IMR-90 (cell line): ENCODE data around the gene AP2A1. TPM values are rescaled to one million over a fixed set of nuclear protein-coding genes. Genes with fewer than 3 reads are reported as not detected.

Source experiments
- ATAC-seq: fragments of 200-7000 bp; cut with Tn5 transposase; 2 replicates; pipeline ENCODE4 v1.9.1; 2020; ENCODE audit warnings: low read depth, mild to moderate bottlenecking, moderate library complexity
- BruUV-seq: library from RNA; stranded (reverse); fragments of 400-500 nt; replicated peaks from 2 replicates; lab custom pipeline; 2021; lab: Mats Ljungman, UMichigan
- CTCF ChIA-PET: fragments of 300-600 bp; formaldehyde crosslinking; extraction: SDS; loops from one replicate; lab custom pipeline; 2021; ENCODE audit warnings: antibody characterized with exemption; lab: Yijun Ruan, JAX
- POLR2A ChIA-PET: fragments of 300-600 bp; sonication (Branson Sonifier 250); formaldehyde crosslinking; loops from one replicate; lab custom pipeline; 2022; ENCODE audit warnings: antibody characterized with exemption; ENCODE audit not compliant: unreplicated experiment; lab: Charles Lee
- DNase-seq: peaks from one replicate; pipeline ENCODE4 v3.0.0; 2013
- H2AFZ ChIP-seq: replicated peaks from 2 replicates; pipeline ENCODE3; 2013; ENCODE audit warnings: low read length, mild to moderate bottlenecking; ENCODE audit not compliant: poor library complexity
- H2AK5ac ChIP-seq: 2 replicates; pipeline ENCODE4 v1.6.1; 2013; ENCODE audit warnings: low read depth, low read length, inconsistent platforms
- H2AK9ac ChIP-seq: replicated peaks from 2 replicates; pipeline ENCODE3; 2013; ENCODE audit warnings: mild to moderate bottlenecking, low read depth, low read length, moderate library complexity; ENCODE audit not compliant: poor library complexity
- H2BK120ac ChIP-seq: 2 replicates; pipeline ENCODE4 v1.6.1; 2013; ENCODE audit warnings: low read depth, low read length, inconsistent platforms
- H2BK15ac ChIP-seq: 3 replicates; pipeline ENCODE4 v1.6.1; 2013; ENCODE audit warnings: low read depth, low read length, inconsistent platforms
- H2BK20ac ChIP-seq: 2 replicates; pipeline ENCODE4 v1.6.1; 2013; ENCODE audit warnings: low read depth, mild to moderate bottlenecking, inconsistent platforms, low read length, moderate library complexity
- H2BK5ac ChIP-seq: 2 replicates; pipeline ENCODE4 v1.6.1; 2013; ENCODE audit warnings: mild to moderate bottlenecking, low read depth, low read length, inconsistent platforms; ENCODE audit not compliant: poor library complexity, severe bottlenecking
- H3K14ac ChIP-seq: replicated peaks from 2 replicates; pipeline ENCODE4 v1.6.1; 2013; ENCODE audit warnings: low read depth, low read length, inconsistent platforms
- H3K18ac ChIP-seq: 2 replicates; pipeline ENCODE4 v1.6.1; 2013; ENCODE audit warnings: low read depth, low read length, control low read depth
- H3K23ac ChIP-seq: 2 replicates; pipeline ENCODE4 v1.6.1; 2013; ENCODE audit warnings: low read depth, low read length, inconsistent platforms
- H3K27ac ChIP-seq: 2 replicates; pipeline ENCODE4 v1.5.1; 2013; ENCODE audit warnings: mild to moderate bottlenecking, control low read depth, low read length; ENCODE audit not compliant: insufficient read depth
- H3K27me3 ChIP-seq: 2 replicates; pipeline ENCODE4 v1.6.1; 2013; ENCODE audit warnings: low read length; ENCODE audit not compliant: control insufficient read depth, insufficient read depth
- H3K36me3 ChIP-seq: 2 replicates; pipeline ENCODE4 v1.6.1; 2013; ENCODE audit warnings: low read length, mixed read lengths; ENCODE audit not compliant: control insufficient read depth, insufficient read depth
- H3K4ac ChIP-seq: 2 replicates; pipeline ENCODE4 v1.6.1; 2013; ENCODE audit warnings: low read depth, low read length, inconsistent platforms
- H3K4me1 ChIP-seq: 2 replicates; pipeline ENCODE4 v1.6.1; 2013; ENCODE audit warnings: low read length, mixed read lengths; ENCODE audit not compliant: control insufficient read depth, insufficient read depth
- H3K4me2 ChIP-seq: 2 replicates; pipeline ENCODE4 v1.6.1; 2013; ENCODE audit warnings: low read depth, mild to moderate bottlenecking, control low read depth, low read length, moderate library complexity
- H3K4me3 ChIP-seq: 2 replicates; pipeline ENCODE4 v1.5.1; 2013; ENCODE audit warnings: low read depth, mild to moderate bottlenecking, control low read depth, low read length, moderate library complexity; ENCODE audit not compliant: insufficient read depth
- H3K56ac ChIP-seq: 2 replicates; pipeline ENCODE4 v1.6.1; 2013; ENCODE audit warnings: low read length, inconsistent platforms; ENCODE audit not compliant: insufficient read depth; ENCODE audit errors: extremely low read depth
- H3K79me1 ChIP-seq, 2 experiments: 2 replicates each; pipeline ENCODE4 v1.6.1; 2013; ENCODE audit warnings: low read length in 2 of 2, inconsistent platforms in 1 of 2, low read depth in 1 of 2
- H3K9ac ChIP-seq: 2 replicates; pipeline ENCODE4 v1.6.1; 2013; ENCODE audit warnings: low read depth, low read length, control low read depth
- H3K9me1 ChIP-seq: 2 replicates; pipeline ENCODE4 v1.6.1; 2013; ENCODE audit warnings: low read length, inconsistent platforms; ENCODE audit not compliant: insufficient read depth
- H3K9me3 ChIP-seq: 2 replicates; pipeline ENCODE4 v1.6.1; 2013; ENCODE audit warnings: low read length; ENCODE audit not compliant: control insufficient read depth, insufficient read depth
- H4K20me1 ChIP-seq: 2 replicates; pipeline ENCODE4 v1.6.1; 2013; ENCODE audit warnings: low read length, inconsistent platforms; ENCODE audit not compliant: insufficient read depth
- H4K5ac ChIP-seq: 2 replicates; pipeline ENCODE4 v1.6.1; 2013; ENCODE audit warnings: mild to moderate bottlenecking, low read depth, low read length, control low read depth
- H4K8ac ChIP-seq, 2 experiments: 2 replicates each; pipeline ENCODE4 v1.6.1; 2013; ENCODE audit warnings: low read depth in 2 of 2, low read length in 2 of 2, control low read depth in 1 of 2, inconsistent platforms in 1 of 2
- H4K91ac ChIP-seq: 2 replicates; pipeline ENCODE4 v1.6.1; 2013; ENCODE audit warnings: low read depth, low read length, inconsistent platforms; ENCODE audit not compliant: insufficient read depth
- BHLHE40 ChIP-seq: fragments of 150-350 bp; IDR thresholded peaks from 2 replicates; pipeline ENCODE4 v1.6.1; 2016; ENCODE audit warnings: mild to moderate bottlenecking, low read depth, low read length
- CEBPB ChIP-seq: IDR thresholded peaks from 2 replicates; pipeline ENCODE4 v1.6.1; 2012; ENCODE audit warnings: low read depth, low read length, improper control_type of control experiment
- CHD1 ChIP-seq: IDR thresholded peaks from 2 replicates; pipeline ENCODE4 v1.6.1; 2012; ENCODE audit warnings: low read depth, low read length, improper control_type of control experiment
- CTCF ChIP-seq: conservative IDR thresholded peaks from 2 replicates; pipeline ENCODE4 v1.5.1; 2012; ENCODE audit warnings: mild to moderate bottlenecking, low read depth, low read length, improper control_type of control experiment
- FOS ChIP-seq: fragments of 150-350 bp; IDR thresholded peaks from 2 replicates; pipeline ENCODE4 v1.6.1; 2016; ENCODE audit warnings: low read depth, low read length
- MAFK ChIP-seq: IDR thresholded peaks from 2 replicates; pipeline ENCODE4 v1.6.1; 2012; ENCODE audit warnings: low read depth, low read length, improper control_type of control experiment
- MAZ ChIP-seq: IDR thresholded peaks from 2 replicates; pipeline ENCODE4 v1.6.1; 2012; ENCODE audit warnings: low read depth, mild to moderate bottlenecking, low read length, improper control_type of control experiment, moderate library complexity, borderline replicate concordance
- MXI1 ChIP-seq: IDR thresholded peaks from 2 replicates; pipeline ENCODE4 v1.6.1; 2012; ENCODE audit warnings: low read depth, mild to moderate bottlenecking, low read length, moderate library complexity, borderline replicate concordance
- NFE2L2 ChIP-seq: fragments of 150-350 bp; IDR thresholded peaks from 2 replicates; pipeline ENCODE4 v1.6.1; 2016; ENCODE audit warnings: low read depth, mild to moderate bottlenecking, low read length
- POLR2A ChIP-seq: IDR thresholded peaks from 2 replicates; pipeline ENCODE4 v1.6.1; 2012; ENCODE audit warnings: mild to moderate bottlenecking, low read depth, low read length
- RAD21 ChIP-seq: IDR thresholded peaks from 2 replicates; pipeline ENCODE4 v1.6.1; 2012; ENCODE audit warnings: low read length, improper control_type of control experiment
- RCOR1 ChIP-seq: IDR thresholded peaks from 2 replicates; pipeline ENCODE4 v1.6.1; 2012; ENCODE audit warnings: mild to moderate bottlenecking, low read length, improper control_type of control experiment; ENCODE audit not compliant: insufficient replicate concordance
- RFX5 ChIP-seq: IDR thresholded peaks from 2 replicates; pipeline ENCODE4 v1.8.0; 2012; ENCODE audit warnings: low read depth, mild to moderate bottlenecking, low read length, moderate library complexity
- SMC3 ChIP-seq: fragments of 150-350 bp; IDR thresholded peaks from 2 replicates; pipeline ENCODE4 v1.6.1; 2016; ENCODE audit warnings: low read depth, mild to moderate bottlenecking, antibody characterized with exemption, low read length, moderate library complexity
- USF2 ChIP-seq: fragments of 150-350 bp; IDR thresholded peaks from 2 replicates; pipeline ENCODE4 v1.6.1; 2017; ENCODE audit warnings: mild to moderate bottlenecking, antibody characterized with exemption, low read length, low read depth
- WGBS, 2 experiments: methylation state at CpG; one replicate each; pipeline versions ENCODE4 v1.1.5 to v1.1.7; 2013; ENCODE audit warnings: missing lambda C conversion rate in 2 of 2; ENCODE audit not compliant: insufficient read length in 1 of 2; ENCODE audit errors: extremely low coverage in 2 of 2; 5-methylcytosine and 5-hydroxymethylcytosine counted together
- dilution Hi-C: fragments of 300-500 bp; cut with HindIII; formaldehyde crosslinking; loops from one replicate; pipeline ENCODE4 v1.14.3; 2018; ENCODE audit warnings: low sequenced_read_pairs; ENCODE audit not compliant: unreplicated experiment
- in situ Hi-C: fragments of 300-500 bp; cut with MboI; formaldehyde crosslinking; loops from 3 replicates; pipeline ENCODE4 v1.14.3; 2019; ENCODE audit warnings: low sequenced_read_pairs, inconsistent platforms, mixed read lengths
- intact Hi-C: fragments of 100-400 bp; cut with micrococcal nuclease; formaldehyde crosslinking; loops from 2 replicates; pipeline ENCODE4 v1.10.0; 2022
- polyA plus RNA-seq, 3 experiments: library from polyadenylated mRNA; depleted of rRNA; stranded (reverse); fragments of >200 nt; gene quantifications; 2 replicates each; pipeline ENCODE4 v1.2.3, GENCODE V29; 2012; ENCODE audit warnings: low replicate concordance in 1 of 3
- total RNA-seq: library from RNA; depleted of rRNA; stranded (reverse); fragments of >200 nt; gene quantifications from 2 replicates; pipeline ENCODE4 v1.2.3, GENCODE V29; 2012

The AP2A1 gene
- total and polyA plus RNA-seq, 2 of the 4 experiments (the other 2 are of a cell fraction): 40.7 to 122 TPM

GRCh38 chr19:49818649-49819370 is 52.0 kb downstream of the AP2A1 start:
- H4K91ac ChIP-seq: peak overlapping the region; percentile 88
- peak overlapping the region; percentile 87 for H2AK5ac ChIP-seq
- DNase-seq (no peak), ATAC-seq (peak; percentile 0; the same call in 1 of the 2 replicates)
- 46% methylated on average over 8 of the region's 16 CpGs; no CpG with 5 or more reads in 1 of the 2 experiments for WGBS, 2 experiments
- H2BK20ac ChIP-seq: no peak overlapping the region
- H3K14ac ChIP-seq: peak overlapping the region; percentile 74
- no peak overlapping the region for H3K18ac ChIP-seq
- peak overlapping the region; percentile 73 for H3K4ac ChIP-seq
- in situ Hi-C loops: no loop called here
- peaks cover 6% of the 10 kb centered on the region for H3K9me1 ChIP-seq
- peak overlapping the region; percentile 67 for H3K9ac ChIP-seq
- dilution Hi-C loops: no loop called here
- intact Hi-C loops: loop anchor here (2.0 to 10.0 kb wide), 2 partner anchors 30 to 104 kb away; no protein-coding TSS in a partner anchor
- peaks cover 6% of the 10 kb centered on the region for H3K4me1 ChIP-seq
- H3K79me1 ChIP-seq: peaks cover 22 to 44% of the 10 kb centered on the region in 2 experiments
- H3K4me2 ChIP-seq: peak overlapping the region; percentile 58
- peaks cover 8% of the 10 kb centered on the region for H3K36me3 ChIP-seq
- peak overlapping the region; percentile 54 to 63; a peak in 3 of 4 replicates for H4K8ac ChIP-seq
- no TSS peak for BruUV-seq
- CTCF ChIA-PET: no interaction called here
- H2BK120ac ChIP-seq: no peak overlapping the region
- H3K9me3 ChIP-seq: no peaks in the 10 kb centered on the region
- H2AK9ac ChIP-seq: peak overlapping the region; percentile 93
- H4K20me1 ChIP-seq: 0 out of 2 replicates have a peak, but pooled peaks cover 12% of the 10 kb centered on the region
- peak overlapping the region; percentile 99 for H2AFZ ChIP-seq
- no peak overlapping the region for H4K5ac ChIP-seq
- peak overlapping the region; percentile 75; the same call in 1 of the 2 replicates for H3K23ac ChIP-seq
- H3K4me3 ChIP-seq: peak overlapping the region; percentile 68
- H3K27ac ChIP-seq: peak overlapping the region; percentile 58
- no peaks in the 10 kb centered on the region for H3K27me3 ChIP-seq
- H2BK5ac ChIP-seq: peak overlapping the region; percentile 32
- POLR2A ChIA-PET: interaction anchor here (0.6 kb wide), 1 partner anchor 35 kb away, joined by 5 read pairs; no protein-coding TSS in a partner anchor
- H3K56ac ChIP-seq: peak overlapping the region; percentile 79; the same call in 1 of the 2 replicates
- no peak overlapping the region for H2BK15ac ChIP-seq
- no peak for TF ChIP-seq RFX5
- TF ChIP-seq MXI1: no peak
- no peak for TF ChIP-seq CTCF
- TF ChIP-seq POLR2A: no peak
- no peak for TF ChIP-seq MAFK
- TF ChIP-seq FOS: no peak
- TF ChIP-seq CHD1: no peak
- TF ChIP-seq RAD21: no peak
- no peak for TF ChIP-seq BHLHE40
- TF ChIP-seq USF2: no peak
- no peak; the same call in 1 of the 2 replicates for TF ChIP-seq MAZ
- no peak for TF ChIP-seq CEBPB
- no peak for TF ChIP-seq RCOR1
- no peak for TF ChIP-seq NFE2L2
- TF ChIP-seq SMC3: no peak
